AG09319 (cell line): Measurements from ENCODE around the gene CLCA4.
"Not testable (repeated sequence)": the region's sequence is repeated elsewhere in the genome, so short reads cannot be mapped to it uniquely, and the experiment has no call there.

Source experiments
- DNase-seq: peaks from one replicate; pipeline ENCODE4 v3.0.0-alpha.2; 2010; ENCODE audit warnings: low read depth; ENCODE audit errors: extremely low read depth
- CTCF ChIP-seq: IDR thresholded peaks from 2 replicates; pipeline ENCODE4 v1.5.1; 2011; ENCODE audit warnings: low read depth, mild to moderate bottlenecking, inconsistent platforms, low read length, moderate library complexity

The CLCA4 gene

GRCh38 chr1:86581231-86581630 lies 34.4 kb downstream of the CLCA4 start:
- no peak for TF ChIP-seq CTCF
- DNase-seq = no peak

- DNase-seq = no peak
- no peak for TF ChIP-seq CTCF
These were observed 35.3 kb downstream of the CLCA4 start for GRCh38 chr1:86582161-86582560.

- no peak for TF ChIP-seq CTCF
- DNase-seq = no peak
These were observed 36.2 kb downstream of the CLCA4 start for GRCh38 chr1:86583032-86583431.

GRCh38 chr1:86583593-86583992 lies 36.7 kb downstream of the CLCA4 start:
- no peak for DNase-seq
- no peak for TF ChIP-seq CTCF

GRCh38 chr1:86594284-86594770 lies 47.4 kb downstream of the CLCA4 start:
- no peak for DNase-seq
- no peak for TF ChIP-seq CTCF

GRCh38 chr1:86596224-86596623 lies 49.3 kb downstream of the CLCA4 start:
- TF ChIP-seq CTCF = no peak

GRCh38 chr1:86596741-86597290 lies 49.9 kb downstream of the CLCA4 start:
- no peak for DNase-seq
- TF ChIP-seq CTCF = no peak

More at GRCh38 chr1:86596224-86596623, 49.3 kb downstream of the CLCA4 start:
- no peak for DNase-seq

GRCh38 chr1:86606080-86606479 lies 59.2 kb downstream of the CLCA4 start:
- not testable (repeated sequence) for DNase-seq
